GM12874 (cell line): ENCODE data around the gene KCTD11.

ENCODE experiments used
- TF ChIP-seq, protein P1 (sequence below): IDR thresholded peaks from 2 replicates; pipeline ENCODE4 v1.5.1; 2011; ENCODE audit warnings: low read depth, mild to moderate bottlenecking, control low read depth, low read length, moderate library complexity; ENCODE audit not compliant: insufficient read depth

KCTD11 gene

DNA sequence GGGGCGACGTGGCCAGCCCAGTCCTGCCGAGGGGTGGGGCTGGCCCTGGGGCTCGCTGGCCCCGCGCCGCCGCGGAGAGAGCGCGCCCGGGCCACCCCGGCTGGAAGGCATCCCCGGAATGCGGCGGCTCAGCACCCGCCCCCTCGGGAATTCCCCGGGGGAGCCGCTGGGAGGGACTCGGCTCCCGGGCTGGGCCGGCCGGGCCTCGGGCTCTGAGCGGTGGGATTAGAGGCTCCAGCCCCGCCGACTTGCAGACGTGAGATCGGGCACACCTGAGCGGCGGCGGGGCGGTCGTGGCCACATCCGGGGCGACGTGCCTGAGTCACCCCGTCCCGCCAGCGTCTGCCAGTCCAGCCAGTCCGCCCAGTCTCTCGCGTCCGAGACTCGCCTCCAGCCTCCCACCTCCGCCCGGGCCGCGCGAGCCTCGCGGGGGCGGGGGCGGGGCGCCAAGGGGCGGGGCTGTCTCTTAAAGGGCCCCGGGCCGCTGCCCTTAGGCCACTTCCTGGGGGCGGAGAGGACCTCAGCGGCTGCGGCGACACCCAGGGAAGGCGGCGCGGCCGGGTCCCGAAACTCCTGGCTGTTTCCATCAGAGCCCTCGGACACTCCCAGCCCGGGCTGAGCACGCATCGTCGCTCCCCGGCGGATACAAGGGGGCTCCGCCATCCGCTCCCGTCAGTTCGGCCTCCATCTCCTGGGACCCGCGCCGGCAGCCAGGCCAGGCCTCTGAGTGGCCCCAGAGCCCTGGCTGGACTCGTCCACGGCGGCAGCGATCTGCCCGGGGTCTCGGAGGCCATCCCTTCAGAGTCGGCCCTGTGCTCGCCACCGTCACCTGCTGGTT is at the start of gene KCTD11:
TSS of gene KCTD11 (plus strand) at position 498 of the 838 bp plus-strand sequence.
- TF ChIP-seq, protein P1, sequence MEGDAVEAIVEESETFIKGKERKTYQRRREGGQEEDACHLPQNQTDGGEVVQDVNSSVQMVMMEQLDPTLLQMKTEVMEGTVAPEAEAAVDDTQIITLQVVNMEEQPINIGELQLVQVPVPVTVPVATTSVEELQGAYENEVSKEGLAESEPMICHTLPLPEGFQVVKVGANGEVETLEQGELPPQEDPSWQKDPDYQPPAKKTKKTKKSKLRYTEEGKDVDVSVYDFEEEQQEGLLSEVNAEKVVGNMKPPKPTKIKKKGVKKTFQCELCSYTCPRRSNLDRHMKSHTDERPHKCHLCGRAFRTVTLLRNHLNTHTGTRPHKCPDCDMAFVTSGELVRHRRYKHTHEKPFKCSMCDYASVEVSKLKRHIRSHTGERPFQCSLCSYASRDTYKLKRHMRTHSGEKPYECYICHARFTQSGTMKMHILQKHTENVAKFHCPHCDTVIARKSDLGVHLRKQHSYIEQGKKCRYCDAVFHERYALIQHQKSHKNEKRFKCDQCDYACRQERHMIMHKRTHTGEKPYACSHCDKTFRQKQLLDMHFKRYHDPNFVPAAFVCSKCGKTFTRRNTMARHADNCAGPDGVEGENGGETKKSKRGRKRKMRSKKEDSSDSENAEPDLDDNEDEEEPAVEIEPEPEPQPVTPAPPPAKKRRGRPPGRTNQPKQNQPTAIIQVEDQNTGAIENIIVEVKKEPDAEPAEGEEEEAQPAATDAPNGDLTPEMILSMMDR, result no peak

- TF ChIP-seq, protein P1, result no peak
These were observed 47.8 kb upstream of the KCTD11 start for GRCh38 chr17:7304179-7304578.

- TF ChIP-seq, protein P1, result no peak
These were observed 44.9 kb upstream of the KCTD11 start, which contains the start of gene EIF5A for GRCh38 chr17:7306911-7307685. TSS of gene EIF5A (plus strand) at chr17:7307628. CDS start at chr17:7309636, 2,008 bp downstream.

- TF ChIP-seq, protein P1, result peak; percentile 5; the same call in 1 of the 2 replicates
These were observed 44.0 kb upstream of the KCTD11 start for GRCh38 chr17:7307686-7308624.

GRCh38 chr17:7308625-7309433 is 43.1 kb upstream of the KCTD11 start:
- TF ChIP-seq, protein P1, result no peak

DNA sequence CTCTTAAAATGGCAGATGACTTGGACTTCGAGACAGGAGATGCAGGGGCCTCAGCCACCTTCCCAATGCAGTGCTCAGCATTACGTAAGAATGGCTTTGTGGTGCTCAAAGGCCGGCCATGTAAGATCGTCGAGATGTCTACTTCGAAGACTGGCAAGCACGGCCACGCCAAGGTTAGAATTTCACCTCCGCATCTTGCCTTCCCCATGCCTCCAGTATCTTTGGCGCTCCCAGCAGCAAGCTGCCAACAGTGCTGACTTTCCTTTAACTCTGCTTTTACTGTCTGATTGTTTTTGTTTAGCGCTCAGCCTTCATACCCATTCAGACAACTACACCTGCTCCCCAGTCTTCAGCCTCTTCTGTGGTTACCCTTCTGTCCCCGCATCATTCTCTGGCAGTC is 42.3 kb upstream of the KCTD11 start:
- TF ChIP-seq, protein P1, result no peak
